Nephron progenitor cell (in vitro differentiated cells): ENCODE data around the gene EYA2.
"Not testable (repeated sequence)": the region's sequence is repeated elsewhere in the genome, so short reads cannot be mapped to it uniquely, and the experiment has no call there.

Experiments used
- DNase-seq: peaks from one replicate; pipeline ENCODE4 v3.0.0; 2021
- H3K27ac Mint-ChIP-seq: 2 replicates; pipeline ENCODE4 v1.8.0; 2021; ENCODE audit warnings: mild to moderate bottlenecking, moderate library complexity, mixed read lengths
- H3K27me3 Mint-ChIP-seq: 2 replicates; pipeline ENCODE4 v1.8.0; 2021; ENCODE audit warnings: mild to moderate bottlenecking, low read depth, mixed read lengths; ENCODE audit not compliant: poor library complexity
- H3K36me3 Mint-ChIP-seq: 2 replicates; pipeline ENCODE4 v1.8.0; 2021; ENCODE audit warnings: low read depth, mixed read lengths
- H3K4me1 Mint-ChIP-seq: 2 replicates; pipeline ENCODE4 v1.8.0; 2021; ENCODE audit warnings: mixed read lengths
- H3K4me3 Mint-ChIP-seq: 2 replicates; pipeline ENCODE4 v1.8.0; 2021; ENCODE audit warnings: mild to moderate bottlenecking, moderate library complexity, mixed read lengths
- H3K9me3 Mint-ChIP-seq: 2 replicates; pipeline ENCODE4 v1.8.0; 2021; ENCODE audit warnings: mild to moderate bottlenecking, moderate library complexity, mixed read lengths
- TF ChIP-seq, protein P1 (sequence below): fragments of 200-600 bp; sonication (generic); IDR thresholded peaks from 2 replicates; pipeline ENCODE4 v1.5.0; 2021; ENCODE audit warnings: antibody characterized with exemption

EYA2 gene

DNA sequence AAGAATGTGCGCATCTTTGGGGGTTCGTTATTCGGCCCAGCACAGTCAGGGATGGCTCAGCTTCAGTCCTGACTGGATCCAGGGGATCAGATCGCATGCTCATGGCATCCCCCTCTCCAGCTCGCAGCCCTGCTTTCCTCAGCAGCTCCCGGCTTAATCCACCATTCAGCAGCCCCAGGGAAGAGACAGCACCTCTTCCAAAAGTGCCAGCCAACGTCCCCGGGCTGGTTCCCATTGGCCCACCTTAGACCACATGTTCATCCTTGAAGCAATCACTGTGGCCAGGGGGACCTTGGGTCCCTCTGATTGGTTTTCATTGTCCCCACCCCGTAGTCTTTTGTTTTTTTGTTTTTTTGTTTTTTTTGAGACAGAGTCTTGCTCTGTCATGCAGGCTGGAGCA lies 273.2 kb downstream of the EYA2 start:
- TF ChIP-seq, protein P1, sequence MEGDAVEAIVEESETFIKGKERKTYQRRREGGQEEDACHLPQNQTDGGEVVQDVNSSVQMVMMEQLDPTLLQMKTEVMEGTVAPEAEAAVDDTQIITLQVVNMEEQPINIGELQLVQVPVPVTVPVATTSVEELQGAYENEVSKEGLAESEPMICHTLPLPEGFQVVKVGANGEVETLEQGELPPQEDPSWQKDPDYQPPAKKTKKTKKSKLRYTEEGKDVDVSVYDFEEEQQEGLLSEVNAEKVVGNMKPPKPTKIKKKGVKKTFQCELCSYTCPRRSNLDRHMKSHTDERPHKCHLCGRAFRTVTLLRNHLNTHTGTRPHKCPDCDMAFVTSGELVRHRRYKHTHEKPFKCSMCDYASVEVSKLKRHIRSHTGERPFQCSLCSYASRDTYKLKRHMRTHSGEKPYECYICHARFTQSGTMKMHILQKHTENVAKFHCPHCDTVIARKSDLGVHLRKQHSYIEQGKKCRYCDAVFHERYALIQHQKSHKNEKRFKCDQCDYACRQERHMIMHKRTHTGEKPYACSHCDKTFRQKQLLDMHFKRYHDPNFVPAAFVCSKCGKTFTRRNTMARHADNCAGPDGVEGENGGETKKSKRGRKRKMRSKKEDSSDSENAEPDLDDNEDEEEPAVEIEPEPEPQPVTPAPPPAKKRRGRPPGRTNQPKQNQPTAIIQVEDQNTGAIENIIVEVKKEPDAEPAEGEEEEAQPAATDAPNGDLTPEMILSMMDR: no peak
- peaks cover 22% of the 10 kb centered on the region for H3K4me1 Mint-ChIP-seq
- H3K4me3 Mint-ChIP-seq: no peak overlapping the region
- H3K9me3 Mint-ChIP-seq: peaks cover 7% of the 10 kb centered on the region
- peaks cover 7% of the 10 kb centered on the region for H3K36me3 Mint-ChIP-seq
- H3K27me3 Mint-ChIP-seq: peaks cover 3% of the 10 kb centered on the region
- DNase-seq: no peak
- no peak overlapping the region for H3K27ac Mint-ChIP-seq

- H3K9me3 Mint-ChIP-seq: no peaks in the 10 kb centered on the region
- H3K27me3 Mint-ChIP-seq: peaks cover 10% of the 10 kb centered on the region
- TF ChIP-seq, protein P1: no peak
Observed at GRCh38 chr20:47172579-47172978, 277.9 kb downstream of the EYA2 start.

DNA sequence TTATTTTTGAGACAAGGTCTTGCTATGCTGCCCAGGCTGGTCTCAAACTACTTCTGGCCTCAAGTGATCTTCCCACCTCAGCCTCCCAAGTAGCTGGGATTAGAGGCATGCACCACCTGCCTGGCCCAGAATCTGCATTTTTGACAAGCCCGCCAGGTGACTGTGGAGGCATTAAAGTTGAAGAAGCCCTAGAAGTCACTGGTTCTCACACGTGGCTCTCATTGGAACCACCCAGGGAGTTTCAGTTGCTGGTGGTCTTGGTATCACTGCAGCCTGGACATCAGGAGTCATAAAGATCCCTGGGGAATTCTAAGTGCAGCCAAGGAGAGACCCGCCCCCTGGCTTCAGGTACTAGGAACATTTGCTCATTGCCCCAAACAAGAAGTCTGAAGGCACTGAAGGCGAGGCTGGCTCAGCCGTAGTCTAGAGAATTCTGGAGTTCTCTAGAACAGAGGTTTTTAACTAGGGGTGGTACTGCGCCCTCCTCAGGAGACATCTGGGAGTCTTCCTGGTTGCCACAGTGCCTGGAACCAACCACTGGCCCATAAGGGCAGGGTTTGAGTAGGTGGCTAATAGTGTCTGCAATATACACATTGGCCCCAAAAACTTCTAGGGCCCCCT lies 279.1 kb downstream of the EYA2 start:
- peaks cover 10% of the 10 kb centered on the region for H3K27me3 Mint-ChIP-seq
- H3K4me3 Mint-ChIP-seq: no peak overlapping the region
- TF ChIP-seq, protein P1: no peak
- no peaks in the 10 kb centered on the region for H3K36me3 Mint-ChIP-seq
- no peaks in the 10 kb centered on the region for H3K4me1 Mint-ChIP-seq
- H3K27ac Mint-ChIP-seq: no peak overlapping the region
- no peaks in the 10 kb centered on the region for H3K9me3 Mint-ChIP-seq
- no peak for DNase-seq

More at GRCh38 chr20:47172579-47172978, 277.9 kb downstream of the EYA2 start:
- no peak for DNase-seq
- Mint-ChIP-seq H3K4me1 (no peaks in the 10 kb centered on the region), H3K27ac (no peak overlapping the region), H3K36me3 (no peaks in the 10 kb centered on the region), H3K4me3 (no peak overlapping the region)

DNA sequence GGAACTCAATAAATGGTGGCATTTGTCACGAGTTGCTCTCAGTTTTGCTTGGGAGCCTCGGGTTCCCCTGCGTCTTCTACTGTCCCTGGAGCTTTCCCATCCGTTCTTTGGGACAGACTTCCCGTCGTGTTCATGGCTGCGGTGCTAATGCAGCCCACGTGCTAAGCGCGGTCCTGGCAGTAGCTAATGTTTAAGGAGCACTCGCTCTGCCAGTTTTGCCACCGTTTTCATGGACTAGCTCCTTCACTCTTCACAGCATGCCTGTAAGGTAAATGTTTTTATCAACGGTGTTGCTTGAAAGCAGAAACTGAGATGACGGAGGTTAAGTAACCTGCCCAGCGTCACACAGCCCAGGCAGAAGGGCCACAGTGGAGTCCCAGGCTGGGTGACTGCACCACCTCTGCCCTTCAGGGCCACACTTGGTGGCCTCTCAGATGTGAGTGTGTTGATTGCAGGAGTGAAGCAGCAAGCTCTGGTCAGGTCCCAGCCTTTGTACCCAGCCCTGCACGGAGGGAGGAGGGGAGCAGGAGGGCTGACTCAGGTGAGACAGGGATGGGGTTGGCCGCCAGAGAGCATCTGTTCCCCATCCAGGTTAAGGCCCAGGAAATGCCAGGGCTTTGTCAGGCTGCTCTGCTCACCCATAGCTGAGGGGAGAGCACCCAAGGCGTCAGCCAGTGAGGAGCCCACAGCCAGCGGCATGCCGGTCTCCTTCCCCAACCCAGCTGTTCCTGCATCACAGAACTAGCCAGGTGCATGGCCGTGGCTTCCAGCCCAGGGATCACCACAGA lies 280.0 kb downstream of the EYA2 start:
- no peaks in the 10 kb centered on the region for H3K4me1 Mint-ChIP-seq

DNA sequence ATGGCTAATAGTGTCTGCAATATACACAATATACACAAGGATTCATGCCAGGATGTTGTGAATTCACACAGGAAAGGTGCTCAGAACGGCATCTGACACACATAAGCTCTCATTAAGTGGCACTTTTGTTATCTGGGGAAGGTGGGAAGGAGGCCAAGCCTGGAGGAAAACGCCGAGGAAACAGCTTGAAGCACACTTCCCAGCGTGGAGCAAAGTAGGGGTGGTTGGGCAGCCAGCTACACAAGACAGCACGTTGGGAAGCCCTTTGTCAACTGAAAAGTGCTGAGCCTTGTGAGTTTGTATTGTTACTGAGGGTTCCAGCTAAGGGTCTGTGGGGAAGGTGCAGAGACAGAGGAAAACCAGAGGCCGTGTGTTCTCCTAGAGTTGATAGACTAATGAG lies 280.9 kb downstream of the EYA2 start:
- Mint-ChIP-seq H3K9me3 (no peaks in the 10 kb centered on the region), H3K4me3 (no peak overlapping the region), H3K4me1 (no peaks in the 10 kb centered on the region), H3K36me3 (peaks cover 3% of the 10 kb centered on the region), H3K27me3 (peaks cover 7% of the 10 kb centered on the region), H3K27ac (no peak overlapping the region)
- TF ChIP-seq, protein P1: no peak
- DNase-seq: no peak

More for the DNA sequence above, 280.0 kb downstream of the EYA2 start:
- DNase-seq: no peak
- Mint-ChIP-seq H3K9me3 (no peaks in the 10 kb centered on the region), H3K36me3 (no peaks in the 10 kb centered on the region), H3K4me3 (no peak overlapping the region), H3K27ac (no peak overlapping the region), H3K27me3 (peaks cover 7% of the 10 kb centered on the region)
- TF ChIP-seq, protein P1: no peak

GRCh38 chr20:47176217-47176616 lies 281.6 kb downstream of the EYA2 start:
- H3K4me3 Mint-ChIP-seq, H3K27me3 Mint-ChIP-seq, H3K27ac Mint-ChIP-seq, H3K4me1 Mint-ChIP-seq, DNase-seq, H3K9me3 Mint-ChIP-seq: not testable (repeated sequence)
- peaks cover 10% of the 10 kb centered on the region for H3K36me3 Mint-ChIP-seq
